Mononuclear cell (primary cell): ENCODE data around the gene SYT13. TPM values are rescaled to one million over a fixed set of nuclear protein-coding genes. Genes with fewer than 3 reads are reported as not detected.

Experiments
- H3K27me3 ChIP-seq: 2 replicates; pipeline ENCODE4 v1.6.0; 2011; ENCODE audit warnings: low read length, control low read depth; ENCODE audit not compliant: insufficient read depth
- H3K4me1 ChIP-seq: 2 replicates; pipeline ENCODE4 v1.5.1; 2011; ENCODE audit warnings: mild to moderate bottlenecking, low read length, control low read depth; ENCODE audit not compliant: insufficient read depth
- H3K4me3 ChIP-seq: 2 replicates; pipeline ENCODE4 v1.5.1; 2011; ENCODE audit warnings: mild to moderate bottlenecking, low read length, moderate library complexity
- H3K9me3 ChIP-seq: 2 replicates; pipeline ENCODE4 v1.5.1; 2011; ENCODE audit warnings: low read depth, mild to moderate bottlenecking, control low read depth, low read length
- total RNA-seq: library from RNA; depleted of rRNA; stranded (reverse); fragments of >200 nt; gene quantifications from one replicate; pipeline ENCODE4 v1.2.3, GENCODE V29; 2012

SYT13 gene
- total RNA-seq, 1 donor: under 0.01 TPM

- no peak overlapping the region for H3K4me3 ChIP-seq
These were observed 72.8 kb downstream of the SYT13 start for GRCh38 chr11:45213316-45213665.

GRCh38 chr11:45212566-45213315 is 73.4 kb downstream of the SYT13 start:
- Histone ChIP-seq H3K9me3 (no peaks in the 10 kb centered on the region), H3K4me1 (no peaks in the 10 kb centered on the region), H3K4me3 (no peak overlapping the region), H3K27me3 (no peaks in the 10 kb centered on the region)

More at GRCh38 chr11:45213316-45213665, 72.8 kb downstream of the SYT13 start:
- H3K9me3 ChIP-seq: no peaks in the 10 kb centered on the region
- no peaks in the 10 kb centered on the region for H3K27me3 ChIP-seq
- no peaks in the 10 kb centered on the region for H3K4me1 ChIP-seq

DNA sequence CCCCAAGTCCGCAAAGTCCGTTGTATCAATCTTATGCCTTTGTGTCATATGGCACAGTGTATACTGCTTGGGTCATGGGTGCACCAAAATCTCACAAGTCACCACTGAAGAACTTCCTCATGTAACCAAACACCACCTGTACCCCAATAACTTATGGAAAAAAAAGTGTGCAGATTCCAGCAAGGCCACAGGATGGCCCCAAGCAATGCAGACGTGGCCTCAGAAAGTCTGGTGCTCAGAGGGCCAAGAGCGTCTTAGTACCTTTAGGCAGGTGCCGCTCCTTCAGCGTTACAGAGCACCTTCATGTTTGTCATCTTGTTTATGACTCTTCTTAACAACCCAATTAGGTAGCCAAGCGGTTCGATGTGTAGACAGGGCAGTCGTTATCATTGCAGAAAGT is 74.4 kb downstream of the SYT13 start:
- Histone ChIP-seq H3K4me3 (no peak overlapping the region), H3K9me3 (no peaks in the 10 kb centered on the region), H3K4me1 (no peaks in the 10 kb centered on the region), H3K27me3 (no peaks in the 10 kb centered on the region)

- H3K4me3 ChIP-seq: no peak overlapping the region
- H3K27me3 ChIP-seq: no peaks in the 10 kb centered on the region
- H3K9me3 ChIP-seq: no peaks in the 10 kb centered on the region
These were observed 75.3 kb downstream of the SYT13 start for GRCh38 chr11:45210846-45211245.

GRCh38 chr11:45209891-45210699 is 76.0 kb downstream of the SYT13 start:
- no peaks in the 10 kb centered on the region for H3K9me3 ChIP-seq
- H3K4me3 ChIP-seq: no peak overlapping the region
- H3K27me3 ChIP-seq: no peaks in the 10 kb centered on the region
- H3K4me1 ChIP-seq: no peaks in the 10 kb centered on the region

More at GRCh38 chr11:45210846-45211245, 75.3 kb downstream of the SYT13 start:
- no peaks in the 10 kb centered on the region for H3K4me1 ChIP-seq

GRCh38 chr11:45209000-45209879 is 76.9 kb downstream of the SYT13 start:
- no peaks in the 10 kb centered on the region for H3K4me1 ChIP-seq
- no peaks in the 10 kb centered on the region for H3K27me3 ChIP-seq
- no peak overlapping the region for H3K4me3 ChIP-seq
- H3K9me3 ChIP-seq: no peaks in the 10 kb centered on the region

DNA sequence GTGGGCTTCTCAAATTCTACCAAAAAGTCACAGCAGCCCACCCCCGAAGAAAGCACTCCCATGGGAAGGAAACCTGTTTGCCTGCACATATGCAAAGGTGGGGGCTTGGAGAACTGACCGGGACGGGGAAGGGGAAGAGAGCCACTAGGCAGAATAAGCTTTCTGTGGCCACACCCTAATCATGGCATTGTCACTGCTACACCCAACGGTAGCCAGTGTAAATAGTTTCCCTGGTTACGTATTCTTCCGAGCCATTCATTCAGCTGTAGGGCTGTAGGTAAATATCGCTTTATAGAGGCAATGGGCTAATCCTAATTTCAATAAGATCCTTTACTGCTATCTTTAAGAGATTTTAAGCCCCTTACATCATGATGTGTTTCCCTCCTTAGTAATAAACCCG is 78.0 kb downstream of the SYT13 start:
- Histone ChIP-seq H3K9me3 (no peaks in the 10 kb centered on the region), H3K4me3 (no peak overlapping the region), H3K4me1 (no peaks in the 10 kb centered on the region), H3K27me3 (no peaks in the 10 kb centered on the region)

- Histone ChIP-seq H3K4me3 (no peak overlapping the region), H3K4me1 (no peaks in the 10 kb centered on the region), H3K27me3 (no peaks in the 10 kb centered on the region), H3K9me3 (no peaks in the 10 kb centered on the region)
These were observed 80.2 kb downstream of the SYT13 start for GRCh38 chr11:45205978-45206377.

GRCh38 chr11:45204761-45205160 is 81.4 kb downstream of the SYT13 start:
- Histone ChIP-seq H3K9me3 (no peaks in the 10 kb centered on the region), H3K27me3 (no peaks in the 10 kb centered on the region), H3K4me1 (no peaks in the 10 kb centered on the region), H3K4me3 (no peak overlapping the region)

DNA sequence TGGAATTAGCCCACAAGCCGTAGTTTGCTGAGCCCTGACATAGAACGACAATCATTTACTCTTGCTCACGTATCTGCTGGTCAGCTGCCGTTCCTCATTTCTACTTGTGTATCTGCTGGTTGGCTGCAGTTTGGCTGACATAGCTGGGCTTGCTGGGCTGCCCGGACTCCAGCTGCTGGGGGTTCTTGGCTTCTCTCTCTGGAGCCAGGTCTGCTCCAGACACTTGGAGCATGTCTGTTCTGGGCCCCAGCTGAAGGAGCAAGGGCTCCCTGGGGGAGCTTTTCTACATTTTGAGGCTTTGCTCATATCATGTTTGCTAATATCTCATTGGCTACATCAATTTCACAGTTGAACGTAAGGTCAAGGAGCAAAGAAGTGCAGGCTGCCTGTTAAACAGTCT is 92.4 kb downstream of the SYT13 start:
- no peaks in the 10 kb centered on the region for H3K27me3 ChIP-seq
- no peaks in the 10 kb centered on the region for H3K9me3 ChIP-seq
- no peaks in the 10 kb centered on the region for H3K4me1 ChIP-seq
- H3K4me3 ChIP-seq: no peak overlapping the region

Other genes with a start within 250 kb of the SYT13 start
- 0.73 TPM for gene PRDM11, start 139.7 kb downstream of the SYT13 start, total RNA-seq